Measurements from ENCODE around the gene UBE2D2.

DNA sequence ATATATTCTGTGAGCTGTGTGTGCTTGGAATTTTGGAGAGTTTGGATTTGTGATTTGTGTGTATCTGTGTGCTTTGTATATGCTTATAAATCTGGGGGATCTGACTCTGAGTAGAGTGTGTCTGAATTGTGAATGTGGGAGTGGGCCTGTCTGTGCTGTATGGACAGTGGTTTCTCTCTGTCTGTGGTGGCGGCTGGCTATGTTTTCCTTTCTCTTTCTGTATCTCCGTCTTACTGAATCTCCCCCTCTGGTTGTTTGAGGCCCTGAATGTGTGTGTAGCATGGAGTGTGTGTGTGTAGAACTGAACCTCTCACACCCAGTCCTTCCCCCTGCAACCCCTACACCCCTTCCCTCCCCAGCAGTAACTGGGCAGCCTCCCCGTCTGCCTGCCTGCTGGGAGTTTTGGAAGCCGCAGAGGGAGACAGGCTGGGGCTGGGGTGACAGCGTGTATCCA is 91.7 kb downstream of the UBE2D2 start:
- TF ChIP-seq, protein P1, sequence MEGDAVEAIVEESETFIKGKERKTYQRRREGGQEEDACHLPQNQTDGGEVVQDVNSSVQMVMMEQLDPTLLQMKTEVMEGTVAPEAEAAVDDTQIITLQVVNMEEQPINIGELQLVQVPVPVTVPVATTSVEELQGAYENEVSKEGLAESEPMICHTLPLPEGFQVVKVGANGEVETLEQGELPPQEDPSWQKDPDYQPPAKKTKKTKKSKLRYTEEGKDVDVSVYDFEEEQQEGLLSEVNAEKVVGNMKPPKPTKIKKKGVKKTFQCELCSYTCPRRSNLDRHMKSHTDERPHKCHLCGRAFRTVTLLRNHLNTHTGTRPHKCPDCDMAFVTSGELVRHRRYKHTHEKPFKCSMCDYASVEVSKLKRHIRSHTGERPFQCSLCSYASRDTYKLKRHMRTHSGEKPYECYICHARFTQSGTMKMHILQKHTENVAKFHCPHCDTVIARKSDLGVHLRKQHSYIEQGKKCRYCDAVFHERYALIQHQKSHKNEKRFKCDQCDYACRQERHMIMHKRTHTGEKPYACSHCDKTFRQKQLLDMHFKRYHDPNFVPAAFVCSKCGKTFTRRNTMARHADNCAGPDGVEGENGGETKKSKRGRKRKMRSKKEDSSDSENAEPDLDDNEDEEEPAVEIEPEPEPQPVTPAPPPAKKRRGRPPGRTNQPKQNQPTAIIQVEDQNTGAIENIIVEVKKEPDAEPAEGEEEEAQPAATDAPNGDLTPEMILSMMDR (IDR thresholded peaks at IDR 0.05) = no peak
- TF ChIP-seq POLR2A (IDR thresholded peaks at IDR 0.05) = no peak
- no peak for TF ChIP-seq EP300 (IDR thresholded peaks at IDR 0.05)
- no peak for TF ChIP-seq POLR2AphosphoS5 (IDR thresholded peaks at IDR 0.05)

Data from upper lobe of left lung (tissue), 4 donors.